Activated CD4-positive, alpha-beta T cell treated with anti-CD3 and anti-CD28 coated beads, Interleukin-2, amount 50 U/mL, for 16 hours (primary cell): Measurements from ENCODE around the gene STIP1.

ENCODE experiments used
- DNase-seq: peaks from one replicate; pipeline ENCODE4 v3.0.0-alpha.2; 2020

The STIP1 gene

GRCh38 chr11:64253043-64253442 lies 67.1 kb downstream of the STIP1 start:
- DNase-seq = no peak

DNA sequence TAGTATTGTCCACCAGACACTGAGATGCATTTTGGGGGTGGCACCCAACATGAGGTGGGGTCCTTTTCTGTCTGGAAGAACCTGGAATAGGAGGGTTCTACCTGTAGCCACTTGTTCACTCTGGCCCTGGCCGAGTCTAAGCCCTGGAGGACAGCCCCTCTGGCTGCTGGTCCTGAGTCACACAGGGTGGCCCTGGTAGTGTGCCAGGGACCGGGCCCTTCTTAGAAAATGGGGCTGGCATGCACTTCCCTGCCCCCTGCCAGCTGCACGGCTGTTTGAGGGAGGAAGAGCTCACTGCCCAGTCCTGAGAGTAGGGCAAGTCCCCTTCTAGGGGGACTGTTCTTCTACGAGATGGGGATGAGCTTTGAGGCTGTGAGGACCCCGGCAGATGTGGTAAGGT lies 67.5 kb downstream of the STIP1 start:
- DNase-seq = no peak
